Smooth muscle cell (in vitro differentiated cells): ENCODE data around the gene RAB6B. TPM values are rescaled to one million over a fixed set of nuclear protein-coding genes. Genes with fewer than 3 reads are reported as not detected.

Experiments used
- DNase-seq: peaks from one replicate; lab custom pipeline; 2025; ENCODE audit not compliant: unreplicated experiment; lab: John Stamatoyannopoulos, UW
- H2AFZ ChIP-seq: fragments of 200-600 bp; sonication (generic); 2 replicates; pipeline ENCODE4 v1.6.0; 2016; ENCODE audit warnings: antibody characterized with exemption, low read depth, mild to moderate bottlenecking
- H3F3A ChIP-seq: fragments of 200-600 bp; sonication (generic); 2 replicates; pipeline ENCODE4 v1.6.0; 2017; ENCODE audit warnings: antibody characterized with exemption, low read depth
- H3K27ac ChIP-seq: fragments of 200-600 bp; sonication (generic); 2 replicates; pipeline ENCODE4 v1.5.1; 2016; ENCODE audit warnings: low read depth, mild to moderate bottlenecking
- H3K27me3 ChIP-seq: fragments of 200-600 bp; sonication (generic); 2 replicates; pipeline ENCODE4 v1.6.1; 2016; ENCODE audit warnings: low read depth, mild to moderate bottlenecking
- H3K36me3 ChIP-seq: fragments of 200-600 bp; sonication (generic); 2 replicates; pipeline ENCODE4 v1.5.1; 2016; ENCODE audit warnings: low read depth
- H3K4me1 ChIP-seq: fragments of 200-600 bp; sonication (generic); 2 replicates; pipeline ENCODE4 v1.5.1; 2016; ENCODE audit warnings: low read depth
- H3K4me2 ChIP-seq: fragments of 200-600 bp; sonication (generic); 2 replicates; pipeline ENCODE4 v1.6.0; 2016; ENCODE audit warnings: mild to moderate bottlenecking
- H3K4me3 ChIP-seq: fragments of 200-600 bp; sonication (generic); 2 replicates; pipeline ENCODE4 v1.5.1; 2016; ENCODE audit warnings: mild to moderate bottlenecking
- H3K79me2 ChIP-seq: fragments of 200-600 bp; sonication (generic); 2 replicates; pipeline ENCODE4 v1.6.0; 2016; ENCODE audit warnings: low read depth, mild to moderate bottlenecking
- H3K9ac ChIP-seq: fragments of 200-600 bp; sonication (generic); 2 replicates; pipeline ENCODE4 v1.6.0; 2016; ENCODE audit warnings: low read depth
- H3K9me3 ChIP-seq: fragments of 200-600 bp; sonication (generic); replicated peaks from 2 replicates; pipeline ENCODE4 v1.5.1; 2016; ENCODE audit warnings: low read depth
- H4K20me1 ChIP-seq: fragments of 200-600 bp; sonication (generic); 2 replicates; pipeline ENCODE4 v1.6.0; 2016; ENCODE audit warnings: low read depth
- WGBS: methylation state at CpG from one replicate; pipeline ENCODE4 v1.1.7; 2016; ENCODE audit warnings: low lambda C conversion rate; 5-methylcytosine and 5-hydroxymethylcytosine counted together
- polyA plus RNA-seq: library from polyadenylated mRNA; unstranded; fragments of >200 nt; fragmentation: Nextera tagmentation; extraction: Ambion mirVana; gene quantifications from 2 replicates; pipeline ENCODE4 v1.2.1, GENCODE V29; 2016
- total RNA-seq: library from RNA; depleted of rRNA; stranded (reverse); fragments of >200 nt; gene quantifications from 2 replicates; pipeline ENCODE4 v1.2.3, GENCODE V29; 2014
- TF ChIP-seq, protein P1 (sequence below): fragments of 200-600 bp; sonication (generic); IDR thresholded peaks from 2 replicates; pipeline ENCODE4 v1.5.1; 2017; ENCODE audit warnings: borderline replicate concordance, mild to moderate bottlenecking, antibody characterized with exemption; ENCODE audit not compliant: insufficient read depth, poor library complexity, severe bottlenecking

RAB6B gene
- total and polyA plus RNA-seq, 2 experiments from 2014 or later, result 1.2 to 2.0 TPM

- Histone ChIP-seq H3K4me1 (peaks cover 8% of the 10 kb centered on the region), H3K27me3 (no peaks in the 10 kb centered on the region), H2AFZ (no peak overlapping the region), H3K4me3 (no peak overlapping the region), H4K20me1 (no peaks in the 10 kb centered on the region), H3K36me3 (no peaks in the 10 kb centered on the region), H3K9me3 (no peaks in the 10 kb centered on the region), H3K9ac (no peak overlapping the region), H3F3A (no peaks in the 10 kb centered on the region), H3K27ac (no peak overlapping the region), H3K4me2 (no peak overlapping the region), H3K79me2 (no peaks in the 10 kb centered on the region)
- TF ChIP-seq, protein P1, sequence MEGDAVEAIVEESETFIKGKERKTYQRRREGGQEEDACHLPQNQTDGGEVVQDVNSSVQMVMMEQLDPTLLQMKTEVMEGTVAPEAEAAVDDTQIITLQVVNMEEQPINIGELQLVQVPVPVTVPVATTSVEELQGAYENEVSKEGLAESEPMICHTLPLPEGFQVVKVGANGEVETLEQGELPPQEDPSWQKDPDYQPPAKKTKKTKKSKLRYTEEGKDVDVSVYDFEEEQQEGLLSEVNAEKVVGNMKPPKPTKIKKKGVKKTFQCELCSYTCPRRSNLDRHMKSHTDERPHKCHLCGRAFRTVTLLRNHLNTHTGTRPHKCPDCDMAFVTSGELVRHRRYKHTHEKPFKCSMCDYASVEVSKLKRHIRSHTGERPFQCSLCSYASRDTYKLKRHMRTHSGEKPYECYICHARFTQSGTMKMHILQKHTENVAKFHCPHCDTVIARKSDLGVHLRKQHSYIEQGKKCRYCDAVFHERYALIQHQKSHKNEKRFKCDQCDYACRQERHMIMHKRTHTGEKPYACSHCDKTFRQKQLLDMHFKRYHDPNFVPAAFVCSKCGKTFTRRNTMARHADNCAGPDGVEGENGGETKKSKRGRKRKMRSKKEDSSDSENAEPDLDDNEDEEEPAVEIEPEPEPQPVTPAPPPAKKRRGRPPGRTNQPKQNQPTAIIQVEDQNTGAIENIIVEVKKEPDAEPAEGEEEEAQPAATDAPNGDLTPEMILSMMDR, result no peak
- DNase-seq, result no peak
These were observed 12.0 kb downstream of the RAB6B start for GRCh38 chr3:133883641-133884040.

DNA sequence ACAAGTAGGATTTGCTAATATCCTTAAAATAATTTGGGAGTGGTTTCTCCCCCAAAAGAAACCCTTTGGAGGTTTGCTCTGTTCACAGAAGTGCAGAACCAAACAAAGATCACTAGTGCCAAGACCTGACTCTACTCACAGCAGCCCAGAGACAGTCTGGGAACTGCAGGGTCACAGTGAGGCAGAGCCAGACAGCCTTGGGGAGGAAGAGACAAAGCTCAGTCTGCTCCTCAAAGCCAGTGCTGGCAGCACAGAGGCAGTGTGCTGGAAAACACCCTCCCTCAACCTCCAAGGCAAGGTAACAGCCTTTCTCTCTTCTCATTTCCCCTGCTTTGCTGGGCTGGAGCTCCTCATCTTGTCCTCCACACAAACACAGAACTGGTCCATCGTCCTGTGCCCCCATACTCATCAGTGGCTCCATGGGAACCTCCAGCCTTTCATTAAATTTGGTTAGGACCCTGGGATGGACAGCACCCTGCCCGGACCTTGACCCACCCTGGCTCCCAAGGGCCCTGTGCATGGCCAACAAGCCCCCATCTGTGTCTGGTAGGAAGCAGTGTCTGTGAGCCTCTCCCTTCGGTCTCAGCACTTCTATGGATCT, 12.6 kb downstream of the RAB6B start:
- Histone ChIP-seq H3K4me2 (no peak overlapping the region), H3K27me3 (no peaks in the 10 kb centered on the region), H2AFZ (no peak overlapping the region), H3K4me3 (no peak overlapping the region), H3K4me1 (peaks cover 4% of the 10 kb centered on the region), H3K79me2 (no peaks in the 10 kb centered on the region), H4K20me1 (no peaks in the 10 kb centered on the region), H3K36me3 (no peaks in the 10 kb centered on the region), H3K9ac (no peak overlapping the region), H3K9me3 (peaks cover 3% of the 10 kb centered on the region), H3K27ac (no peak overlapping the region), H3F3A (no peaks in the 10 kb centered on the region)
- DNase-seq, result no peak
- WGBS, result 86% methylated on average over 3 of the region's 3 CpGs
- TF ChIP-seq, protein P1, result no peak

- no peaks in the 10 kb centered on the region for H3F3A ChIP-seq
- H3K4me3 ChIP-seq, result no peak overlapping the region
- H3K4me2 ChIP-seq, result no peak overlapping the region
- H4K20me1 ChIP-seq, result no peaks in the 10 kb centered on the region
- no peaks in the 10 kb centered on the region for H3K79me2 ChIP-seq
- H3K9me3 ChIP-seq, result peaks cover 6% of the 10 kb centered on the region
- 72% methylated on average over 5 of the region's 5 CpGs for WGBS
- H3K4me1 ChIP-seq, result no peaks in the 10 kb centered on the region
- no peaks in the 10 kb centered on the region for H3K27me3 ChIP-seq
- H3K27ac ChIP-seq, result no peak overlapping the region
- no peak overlapping the region for H2AFZ ChIP-seq
- DNase-seq, result no peak
- no peaks in the 10 kb centered on the region for H3K36me3 ChIP-seq
- TF ChIP-seq, protein P1, result no peak
- no peak overlapping the region for H3K9ac ChIP-seq
These were observed 13.5 kb downstream of the RAB6B start for GRCh38 chr3:133881939-133882825.
